ENCODE results near the gene SLC25A48. TPM values are rescaled to one million over a fixed set of nuclear protein-coding genes. Genes with fewer than 3 reads are reported as not detected.

Gene SLC25A48
- total RNA-seq, 2 donors from 2014 or later, result not detected

DNA sequence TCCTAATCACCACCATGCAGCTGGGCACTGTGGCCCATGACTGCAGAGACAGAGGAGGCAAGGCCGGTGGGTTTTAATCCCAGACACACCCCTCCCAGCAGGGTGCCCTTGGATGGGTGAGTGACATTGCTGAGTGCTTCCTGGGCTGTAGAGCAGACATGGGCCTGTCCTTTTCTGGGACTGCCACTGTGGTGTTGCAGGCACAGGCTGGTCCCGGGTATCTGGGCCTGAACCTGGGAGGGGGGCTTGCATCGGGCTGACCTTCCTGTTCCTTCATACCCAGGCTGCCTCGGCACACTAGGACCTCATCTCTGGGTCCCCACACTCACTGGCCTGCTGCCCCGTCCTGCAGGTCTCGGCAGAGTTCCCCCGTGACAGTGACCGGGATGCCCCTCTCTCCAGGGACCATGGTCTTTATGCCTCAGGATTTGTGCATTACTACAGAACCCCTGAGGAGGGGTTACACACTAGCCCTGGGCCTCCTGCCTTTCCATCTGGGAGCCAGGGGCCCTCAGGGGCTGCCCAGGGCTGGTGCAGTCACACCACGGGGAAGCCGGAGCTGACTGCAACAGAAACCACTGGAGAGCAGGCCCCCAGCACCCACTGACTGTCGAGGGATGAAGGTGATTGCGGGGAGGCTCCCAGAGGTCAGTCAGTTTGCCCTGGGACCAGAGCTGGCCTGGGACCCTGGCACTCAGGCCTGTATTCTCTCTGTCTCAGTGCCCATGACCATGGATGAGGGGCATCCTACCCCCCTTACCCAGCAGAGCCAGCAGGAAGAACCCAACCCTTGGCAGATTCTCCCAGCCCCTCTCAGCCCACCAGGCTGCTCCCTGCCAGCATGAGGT lies 8.9 kb upstream of the SLC25A48 start:
- ATAC-seq (no peak), DNase-seq (no peak)
- H3K36me3 Mint-ChIP-seq (ENCODE audit: low read depth), result no peaks in the 10 kb centered on the region
- H3K27ac Mint-ChIP-seq, result no peak overlapping the region
- no peak overlapping the region for H3K4me3 Mint-ChIP-seq
- H3K9me3 ChIP-seq (ENCODE audit: control insufficient read depth, low read length, poor library complexity, severe bottlenecking), result no peaks in the 10 kb centered on the region
- H3K27me3 Mint-ChIP-seq, result peaks cover 31% of the 10 kb centered on the region
- peaks cover 9% of the 10 kb centered on the region for H3K4me1 Mint-ChIP-seq

GRCh38 chr5:135826221-135826525 lies 8.3 kb upstream of the SLC25A48 start:
- no peak for ATAC-seq
- H3K4me3 Mint-ChIP-seq, result no peak overlapping the region
- no peak overlapping the region for H3K27ac Mint-ChIP-seq
- H3K27me3 Mint-ChIP-seq, result peaks cover 31% of the 10 kb centered on the region
- no peak for DNase-seq
- H3K4me1 Mint-ChIP-seq, result peaks cover 9% of the 10 kb centered on the region
- H3K36me3 Mint-ChIP-seq (ENCODE audit: low read depth), result peaks cover 2% of the 10 kb centered on the region
- no peaks in the 10 kb centered on the region for H3K9me3 ChIP-seq (ENCODE audit: control insufficient read depth, low read length, poor library complexity, severe bottlenecking)

- H3K4me1 Mint-ChIP-seq, result peaks cover 13% of the 10 kb centered on the region
- H3K4me3 Mint-ChIP-seq, result no peak overlapping the region
- DNase-seq, result no peak
- peaks cover 6% of the 10 kb centered on the region for H3K36me3 Mint-ChIP-seq (ENCODE audit: low read depth)
- H3K9me3 ChIP-seq (ENCODE audit: control insufficient read depth, low read length, poor library complexity, severe bottlenecking), result no peaks in the 10 kb centered on the region
- H3K27me3 Mint-ChIP-seq, result peaks cover 39% of the 10 kb centered on the region
- no peak overlapping the region for H3K27ac Mint-ChIP-seq
- ATAC-seq, result no peak
Measured at GRCh38 chr5:135826994-135827671, 7.3 kb upstream of the SLC25A48 start.

DNA sequence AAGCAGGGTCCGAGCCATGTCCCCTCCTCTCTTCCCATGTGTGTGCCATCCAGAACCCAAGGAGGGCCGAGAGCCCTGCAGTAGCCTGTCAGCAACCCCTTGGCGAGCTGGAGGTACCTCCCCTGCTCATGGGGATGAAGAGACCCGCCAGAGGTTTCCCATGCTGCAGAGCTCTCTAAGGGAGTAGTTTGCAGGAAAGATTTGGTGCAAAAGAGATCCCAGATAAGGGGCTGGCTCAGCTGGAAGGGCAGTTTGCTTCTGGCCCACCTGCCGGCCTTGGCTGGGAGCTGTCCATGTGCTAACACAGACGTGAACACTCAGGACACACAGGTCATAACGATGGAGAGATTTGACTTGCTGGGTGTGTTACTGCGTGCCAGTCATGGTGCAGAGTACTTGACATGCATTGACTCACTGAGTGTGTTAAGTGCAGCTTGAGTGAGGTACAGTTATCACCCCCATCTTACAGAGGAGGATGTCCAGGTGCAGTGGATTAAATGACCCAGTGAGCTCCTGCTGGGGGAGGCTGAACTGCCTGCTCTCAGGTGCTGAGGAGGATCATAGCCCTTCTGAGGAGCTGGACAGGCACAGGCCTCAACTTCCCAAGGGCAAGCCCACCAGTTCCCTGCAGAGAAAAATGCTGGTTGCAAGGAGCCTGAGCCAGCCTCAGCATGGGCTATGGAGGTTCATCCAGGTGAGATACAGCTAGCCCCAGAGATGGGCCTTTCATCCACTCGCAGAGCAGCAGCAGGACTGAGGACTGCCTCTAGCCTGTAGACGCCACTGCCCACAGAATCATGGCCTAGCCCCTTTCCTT lies 6.3 kb upstream of the SLC25A48 start:
- Mint-ChIP-seq H3K4me3 (no peak overlapping the region), H3K27me3 (peaks cover 49% of the 10 kb centered on the region), H3K36me3 (ENCODE audit: low read depth) (peaks cover 6% of the 10 kb centered on the region), H3K4me1 (peaks cover 13% of the 10 kb centered on the region), H3K27ac (no peak overlapping the region)
- no peak for DNase-seq
- H3K9me3 ChIP-seq (ENCODE audit: control insufficient read depth, low read length, poor library complexity, severe bottlenecking), result no peaks in the 10 kb centered on the region
- ATAC-seq, result no peak

DNA sequence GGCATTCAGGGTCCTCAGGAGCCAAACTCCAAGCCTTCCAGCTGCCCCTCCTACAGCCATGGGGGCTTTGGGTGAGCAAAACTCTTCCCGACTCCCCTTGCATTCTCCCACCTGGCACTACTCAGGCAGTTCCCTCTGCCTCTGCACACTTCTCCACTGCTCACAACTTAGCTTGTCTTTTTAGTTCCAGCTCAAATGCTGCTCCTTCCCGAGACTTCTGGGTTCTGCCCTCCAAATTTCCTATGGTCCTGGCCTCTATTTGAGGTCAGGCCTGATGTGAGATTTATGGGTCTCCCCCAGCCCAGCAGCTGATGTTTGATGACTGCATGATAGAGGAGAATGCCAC lies 5.7 kb upstream of the SLC25A48 start:
- DNase-seq, result no peak
- no peak for ATAC-seq
- Mint-ChIP-seq H3K4me3 (no peak overlapping the region), H3K36me3 (ENCODE audit: low read depth) (peaks cover 6% of the 10 kb centered on the region), H3K27ac (no peak overlapping the region), H3K27me3 (peaks cover 54% of the 10 kb centered on the region), H3K4me1 (peaks cover 12% of the 10 kb centered on the region)
- H3K9me3 ChIP-seq (ENCODE audit: control insufficient read depth, low read length, poor library complexity, severe bottlenecking), result no peaks in the 10 kb centered on the region

GRCh38 chr5:135829179-135829578 lies 5.3 kb upstream of the SLC25A48 start:
- DNase-seq (no peak), ATAC-seq (no peak)
- H3K4me1 Mint-ChIP-seq, result peaks cover 14% of the 10 kb centered on the region
- no peak overlapping the region for H3K27ac Mint-ChIP-seq
- no peaks in the 10 kb centered on the region for H3K9me3 ChIP-seq (ENCODE audit: control insufficient read depth, low read length, poor library complexity, severe bottlenecking)
- peaks cover 7% of the 10 kb centered on the region for H3K36me3 Mint-ChIP-seq (ENCODE audit: low read depth)
- H3K27me3 Mint-ChIP-seq, result peaks cover 58% of the 10 kb centered on the region
- H3K4me3 Mint-ChIP-seq, result no peak overlapping the region

GRCh38 chr5:135829681-135830383 lies 4.6 kb upstream of the SLC25A48 start:
- no peaks in the 10 kb centered on the region for H3K9me3 ChIP-seq (ENCODE audit: control insufficient read depth, low read length, poor library complexity, severe bottlenecking)
- no peak overlapping the region for H3K4me3 Mint-ChIP-seq
- H3K27me3 Mint-ChIP-seq, result peaks cover 61% of the 10 kb centered on the region
- ATAC-seq (no peak), DNase-seq (no peak)
- H3K27ac Mint-ChIP-seq, result no peak overlapping the region
- peaks cover 8% of the 10 kb centered on the region for H3K36me3 Mint-ChIP-seq (ENCODE audit: low read depth)
- H3K4me1 Mint-ChIP-seq, result peaks cover 15% of the 10 kb centered on the region

GRCh38 chr5:135830384-135830700 lies 4.1 kb upstream of the SLC25A48 start:
- H3K9me3 ChIP-seq (ENCODE audit: control insufficient read depth, low read length, poor library complexity, severe bottlenecking), result no peaks in the 10 kb centered on the region
- Mint-ChIP-seq H3K36me3 (ENCODE audit: low read depth) (peaks cover 8% of the 10 kb centered on the region), H3K27ac (no peak overlapping the region), H3K4me3 (no peak overlapping the region), H3K4me1 (peaks cover 15% of the 10 kb centered on the region), H3K27me3 (peaks cover 61% of the 10 kb centered on the region)
- ATAC-seq, result no peak
- DNase-seq, result no peak

DNA sequence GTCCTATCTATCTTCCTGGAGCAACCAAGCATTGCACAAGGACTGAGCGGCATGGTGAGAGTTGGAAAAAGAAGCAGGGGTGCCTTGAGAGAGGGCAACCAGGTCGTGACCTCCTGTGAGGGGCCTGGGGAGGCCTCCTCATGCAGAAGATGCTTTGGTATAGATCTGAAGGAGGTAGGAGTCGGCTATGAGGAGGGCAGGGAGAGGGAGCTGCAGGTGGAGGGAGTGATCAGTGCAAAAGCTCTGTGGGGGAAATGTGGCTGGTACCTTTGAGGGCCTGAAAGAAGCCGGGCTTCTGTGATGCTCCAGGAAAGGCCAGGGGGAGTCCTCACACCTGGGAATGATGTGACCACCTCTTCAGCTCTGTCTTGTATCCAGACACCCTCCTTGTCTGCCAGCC lies 3.6 kb upstream of the SLC25A48 start:
- DNase-seq (no peak), ATAC-seq (no peak)
- H3K27me3 Mint-ChIP-seq, result peaks cover 61% of the 10 kb centered on the region
- H3K27ac Mint-ChIP-seq, result no peak overlapping the region
- H3K4me1 Mint-ChIP-seq, result peaks cover 15% of the 10 kb centered on the region
- H3K9me3 ChIP-seq (ENCODE audit: control insufficient read depth, low read length, poor library complexity, severe bottlenecking), result no peaks in the 10 kb centered on the region
- no peak overlapping the region for H3K4me3 Mint-ChIP-seq
- peaks cover 8% of the 10 kb centered on the region for H3K36me3 Mint-ChIP-seq (ENCODE audit: low read depth)

GRCh38 chr5:135831439-135831838 lies 3.0 kb upstream of the SLC25A48 start:
- H3K9me3 ChIP-seq (ENCODE audit: control insufficient read depth, low read length, poor library complexity, severe bottlenecking), result no peaks in the 10 kb centered on the region
- Mint-ChIP-seq H3K4me1 (peaks cover 15% of the 10 kb centered on the region), H3K36me3 (ENCODE audit: low read depth) (peaks cover 8% of the 10 kb centered on the region), H3K4me3 (no peak overlapping the region), H3K27ac (no peak overlapping the region), H3K27me3 (peaks cover 61% of the 10 kb centered on the region)
- ATAC-seq (no peak), DNase-seq (no peak)

DNA sequence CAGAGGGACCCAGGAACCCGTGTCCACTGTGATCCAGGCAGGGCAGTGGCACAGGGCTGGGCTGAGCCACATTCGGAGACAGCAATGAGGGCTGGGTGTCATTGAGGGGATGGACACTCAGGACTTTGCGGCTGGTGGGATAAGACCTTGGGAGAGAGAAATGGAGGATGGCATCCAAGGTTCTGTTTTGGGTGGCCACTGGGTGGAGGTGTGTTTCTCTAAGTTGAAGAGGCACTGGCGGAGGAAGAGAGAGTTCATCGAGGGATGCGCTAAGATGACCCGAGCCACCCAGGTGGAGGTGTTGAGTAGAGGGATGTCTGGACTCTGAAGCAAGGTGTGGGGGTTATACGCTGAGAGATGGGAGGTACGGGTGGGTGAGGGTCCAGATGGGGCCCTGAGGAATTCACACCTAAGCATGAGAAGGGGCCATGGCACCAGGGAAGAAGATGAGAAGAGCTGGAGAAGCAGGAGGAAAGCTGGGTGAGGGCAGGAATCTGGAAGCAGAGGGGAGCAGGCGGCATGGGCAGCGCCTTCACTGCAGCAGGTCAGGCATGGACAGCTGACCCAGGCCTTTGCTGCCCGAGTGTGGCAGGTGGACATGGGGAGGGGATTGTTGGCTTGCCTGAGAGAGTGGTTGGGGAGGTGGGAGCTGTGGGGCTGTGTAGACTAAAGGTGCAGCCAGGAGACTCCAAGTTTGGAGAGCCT lies 2.5 kb upstream of the SLC25A48 start:
- no peak for DNase-seq

GRCh38 chr5:135832941-135833920 lies 1.2 kb upstream of the SLC25A48 start:
- no peak overlapping the region for H3K27ac Mint-ChIP-seq
- peaks cover 60% of the 10 kb centered on the region for H3K27me3 Mint-ChIP-seq
- peaks cover 15% of the 10 kb centered on the region for H3K4me1 Mint-ChIP-seq
- H3K4me3 Mint-ChIP-seq, result no peak overlapping the region
- DNase-seq (no peak), ATAC-seq (no peak)
- peaks cover 8% of the 10 kb centered on the region for H3K36me3 Mint-ChIP-seq (ENCODE audit: low read depth)
- H3K9me3 ChIP-seq (ENCODE audit: control insufficient read depth, low read length, poor library complexity, severe bottlenecking), result no peaks in the 10 kb centered on the region

More for the DNA sequence above, 2.5 kb upstream of the SLC25A48 start:
- H3K9me3 ChIP-seq (ENCODE audit: control insufficient read depth, low read length, poor library complexity, severe bottlenecking), result no peaks in the 10 kb centered on the region
- Mint-ChIP-seq H3K27me3 (peaks cover 58% of the 10 kb centered on the region), H3K4me3 (no peak overlapping the region), H3K36me3 (ENCODE audit: low read depth) (peaks cover 8% of the 10 kb centered on the region), H3K27ac (no peak overlapping the region), H3K4me1 (peaks cover 15% of the 10 kb centered on the region)
- ATAC-seq, result no peak

Measured in T-helper 17 cell (primary cell).